Ovary (tissue), 9 donors: ENCODE data around the gene DOHH. TPM values are rescaled to one million over a fixed set of nuclear protein-coding genes. Genes with fewer than 3 reads are reported as not detected.
A peak's percentile ranks its signal among the peaks of the same experiment; 100 is the strongest.

Source experiments
- DNase-seq, 5 donors: peaks; one replicate each; pipeline ENCODE4 v3.0.0-alpha.2; 2019 to 2020
- H3K27ac ChIP-seq, 2 donors: fragments of 200-600 bp; one replicate each; pipeline versions ENCODE4 v1.5.1 to v1.8.0; 2019 to 2022
- H3K27me3 ChIP-seq: fragments of 200-600 bp; one replicate; pipeline ENCODE4 v1.8.0; 2022
- H3K36me3 ChIP-seq: fragments of 200-600 bp; sonication (generic); one replicate; pipeline ENCODE4 v1.5.1; 2019
- H3K4me1 ChIP-seq: one replicate; pipeline ENCODE4 v1.8.1; 2013; ENCODE audit warnings: mild to moderate bottlenecking, moderate library complexity; ENCODE audit not compliant: insufficient read depth
- H3K4me3 ChIP-seq: fragments of 200-600 bp; sonication (generic); one replicate; pipeline ENCODE4 v1.5.1; 2017
- H3K9me3 ChIP-seq, 2 donors: fragments of 200-600 bp in 1 of 2; sonication (generic) in 1 of 2; one replicate each; pipeline versions ENCODE4 v1.5.1 to v1.8.1; 2013 to 2019; ENCODE audit warnings: mild to moderate bottlenecking in 1 of 2, moderate library complexity in 1 of 2
- CTCF ChIP-seq, 3 donors: fragments of 450-650 bp in 2 of 3; fragments of 200-600 bp in 1 of 3; IDR thresholded peaks; one replicate each; pipeline versions ENCODE4 v1.5.1 to v1.8.0; 2016 to 2022; ENCODE audit warnings: antibody characterized with exemption in 3 of 3, mild to moderate bottlenecking in 1 of 3
- EP300 ChIP-seq: sonication (generic); formaldehyde crosslinking; IDR thresholded peaks from one replicate; pipeline ENCODE4 v1.6.1; 2017; ENCODE audit warnings: antibody characterized with exemption
- POLR2A ChIP-seq: fragments of 450-650 bp; IDR thresholded peaks from one replicate; pipeline ENCODE4 v1.6.1; 2017; ENCODE audit warnings: antibody characterized with exemption, mild to moderate bottlenecking, moderate library complexity
- WGBS, 3 donors: extraction: QIAGEN DNeasy Blood & Tissue Kit in 1 of 3; methylation state at CpG; one replicate each; pipeline versions ENCODE4 v1.1.5 to v1.1.7; 2013 to 2017; 5-methylcytosine and 5-hydroxymethylcytosine counted together
- intact Hi-C, 4 donors: fragments of 100-400 bp; cut with DNase I; formaldehyde crosslinking; loops; one replicate each; pipeline versions ENCODE4 v1.11.0 to v1.15.1; 2022 to 2023
- polyA plus RNA-seq, 2 donors: library from polyadenylated mRNA; stranded (reverse); fragments of 200-250 nt in 1 of 2; fragments of 350-450 nt in 1 of 2; fragmentation: Illumina TruSeq in 1 of 2; extraction: RNeasy Lipid Tissue Mini Kit (QIAGEN cat#74804) in 1 of 2; gene quantifications; one replicate each; pipeline ENCODE4 v1.2.3, GENCODE V29; 2013 to 2014
- total RNA-seq, 7 donors: library from RNA; depleted of rRNA in 2 of 7; stranded (reverse); fragments of >200 nt in 2 of 7; fragmentation: NEBNext Ultra II Directional in 3 of 7; extraction: Animal tissue kit (Norgen Biotek cat#: 25700) in 3 of 7; gene quantifications; one replicate each; pipeline versions ENCODE4 v1.1.0 to v1.2.4, GENCODE V29; 2016 to 2023
- donor health status: DM: no; HTN: no; CAD: no; lungs with moderate emphysema.
- donor health status: DM: no; HTN: no; CAD: no.
- donor health status: Bipolar disorder and iron deficiency.
- donor health status: DM: yes; HTN: yes; CAD: no.
- donor health status: DM: no; HTN: no; CAD: no.
- donor health status: DM: yes; HTN: yes; CAD: no.

The DOHH gene
- total and polyA plus RNA-seq, 9 donors: 7.1 to 14.5 (median 8.5) TPM; not detected in 1

- intact Hi-C loops: loop anchor here in 1 of 4 donors (5.0 kb wide), 1 partner anchor 33 kb away; no protein-coding TSS in a partner anchor
- TF ChIP-seq EP300 (no peak), CTCF (IDR thresholded peaks at IDR 0.05) (peak in 1 of 3 donors; percentile 7)
- Histone ChIP-seq H3K4me3 (no peak overlapping the region), H3K9me3 (no peaks in the 10 kb centered on the region), H3K27me3 (no peaks in the 10 kb centered on the region), H3K4me1 (peaks cover 11% of the 10 kb centered on the region), H3K27ac (peak overlapping the region; percentile 41 to 49), H3K36me3 (no peaks in the 10 kb centered on the region)
- 65 to 80% (median 78%) methylated on average over 7 of the region's 7 CpGs for WGBS, 3 donors
- peak in 1 of 5 donors; percentile 27 for DNase-seq
Measured at GRCh38 chr19:3465552-3465951, 34.9 kb downstream of the DOHH start.

DNA sequence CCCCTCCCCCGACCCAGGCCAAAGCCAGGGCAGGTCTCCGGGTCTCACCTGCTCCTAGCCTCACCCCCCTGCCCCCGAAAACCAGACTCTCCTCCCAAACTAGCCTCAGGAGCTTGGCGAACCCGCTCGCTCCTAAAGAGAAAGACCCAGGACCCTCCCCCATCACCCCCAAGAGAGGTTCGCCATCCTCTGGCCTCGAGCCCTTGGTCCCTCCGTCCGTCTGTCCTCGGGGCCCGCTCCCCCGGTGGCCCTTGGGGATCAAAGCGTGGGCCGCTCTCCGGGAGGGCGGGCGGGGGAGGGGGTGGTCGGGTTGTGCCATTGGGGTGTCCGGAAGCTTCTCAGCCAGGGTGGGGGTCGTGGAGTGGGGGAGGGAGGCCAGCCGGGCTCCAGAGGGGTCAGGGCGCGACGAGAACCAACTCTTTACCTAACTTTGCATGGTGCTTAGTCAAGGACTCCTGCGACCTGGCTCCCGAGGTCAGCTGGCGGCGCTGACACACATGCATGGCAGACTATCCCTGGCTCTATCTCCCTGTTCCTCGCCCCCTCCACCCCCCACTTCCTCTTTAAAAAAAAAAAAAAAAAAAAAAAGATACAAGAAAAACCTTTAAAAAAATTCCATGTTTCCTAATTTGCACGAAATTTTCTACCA is 35.8 kb downstream of the DOHH start:
- Histone ChIP-seq H3K9me3 (no peaks in the 10 kb centered on the region), H3K4me1 (peaks cover 18% of the 10 kb centered on the region), H3K27ac (peak overlapping the region in 1 of 2 donors; percentile 33), H3K27me3 (no peaks in the 10 kb centered on the region), H3K4me3 (no peak overlapping the region), H3K36me3 (no peaks in the 10 kb centered on the region)
- TF ChIP-seq CTCF (IDR thresholded peaks at IDR 0.05): no peak
- TF ChIP-seq EP300: no peak
- intact Hi-C loops: loop anchor here in 1 of 4 donors (5.0 kb wide), 1 partner anchor 32 kb away; no protein-coding TSS in a partner anchor
- peak in 1 of 5 donors; percentile 41 for DNase-seq
- WGBS, 3 donors: 68 to 78% (median 74%) methylated on average over 18 to 31 of the region's 31 CpGs

- Histone ChIP-seq H3K9me3 (no peaks in the 10 kb centered on the region), H3K4me1 (peaks cover 23% of the 10 kb centered on the region), H3K4me3 (no peak overlapping the region), H3K36me3 (no peaks in the 10 kb centered on the region), H3K27ac (peak overlapping the region in 1 of 2 donors; percentile 45), H3K27me3 (no peaks in the 10 kb centered on the region)
- TF ChIP-seq POLR2A (no peak), CTCF (IDR thresholded peaks at IDR 0.05) (no peak), EP300 (no peak)
- 76 to 80% (median 77%) methylated on average over 45 to 57 of the region's 57 CpGs for WGBS, 3 donors
- intact Hi-C loops: no loop called here
- DNase-seq: peak in 1 of 5 donors; percentile 41
Measured at GRCh38 chr19:3463714-3464586, 36.5 kb downstream of the DOHH start.

DNA sequence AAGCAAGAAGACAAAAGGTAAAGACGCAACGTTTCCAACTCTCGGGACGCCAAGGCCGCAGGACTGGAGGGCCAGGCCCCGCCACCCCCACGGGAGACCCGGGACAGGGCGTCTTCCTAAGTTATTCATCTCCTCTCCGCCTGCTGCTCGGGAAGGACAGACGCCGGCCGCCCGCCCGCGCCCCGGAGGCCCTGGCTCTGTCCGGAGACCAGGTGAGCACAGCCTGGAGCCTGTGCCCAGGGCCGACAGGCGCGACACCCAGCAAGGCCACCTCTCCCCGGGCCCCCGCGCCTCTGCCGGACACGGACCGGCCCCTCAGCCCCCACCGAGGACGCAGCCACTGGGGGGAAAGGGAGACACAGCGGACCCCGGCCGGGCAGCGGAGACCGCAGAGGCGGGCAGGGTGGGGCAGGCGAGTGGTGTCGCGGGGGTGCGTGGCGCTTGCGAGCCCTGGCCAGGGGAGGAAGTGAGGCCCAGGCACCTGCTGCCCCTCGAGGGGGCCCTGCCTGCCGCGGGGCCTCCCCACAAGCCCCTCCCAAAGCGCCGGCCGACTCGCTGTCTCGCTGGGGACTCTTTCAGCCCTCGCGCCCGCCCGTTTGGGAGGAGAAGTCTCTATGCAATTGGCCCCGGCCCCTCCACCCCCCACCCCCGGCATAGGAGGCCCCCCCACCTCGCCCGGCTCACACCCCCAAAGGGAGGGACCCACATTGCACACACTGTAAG is 37.3 kb downstream of the DOHH start:
- Histone ChIP-seq H3K9me3 (no peaks in the 10 kb centered on the region), H3K4me1 (peaks cover 29% of the 10 kb centered on the region), H3K36me3 (no peaks in the 10 kb centered on the region), H3K27me3 (no peaks in the 10 kb centered on the region), H3K4me3 (no peak overlapping the region), H3K27ac (peak overlapping the region; percentile 17 to 45)
- TF ChIP-seq CTCF (IDR thresholded peaks at IDR 0.05): no peak
- TF ChIP-seq EP300: no peak
- no peak for TF ChIP-seq POLR2A
- WGBS, 3 donors: 73 to 78% (median 78%) methylated on average over 50 to 58 of the region's 58 CpGs
- intact Hi-C loops: no loop called here
- peak in 1 of 5 donors; percentile 48 for DNase-seq
